LNCAP (cell line): ENCODE data around the gene KIF17.

Experiments used
- CTCF ChIP-seq: fragments of 450-650 bp; IDR thresholded peaks from 2 replicates; pipeline ENCODE4 v1.5.1; 2017; ENCODE audit warnings: mild to moderate bottlenecking

KIF17 gene

GRCh38 chr1:20720631-20721091, 2.9 kb upstream of the KIF17 start:
- no peak for TF ChIP-seq CTCF

GRCh38 chr1:20719871-20720620, 2.2 kb upstream of the KIF17 start:
- no peak for TF ChIP-seq CTCF

GRCh38 chr1:20719261-20719660, 1.5 kb upstream of the KIF17 start:
- no peak for TF ChIP-seq CTCF

GRCh38 chr1:20716232-20716631, 1.6 kb downstream of the KIF17 start:
- no peak for TF ChIP-seq CTCF

GRCh38 chr1:20715406-20715805, 2.4 kb downstream of the KIF17 start:
- no peak for TF ChIP-seq CTCF

- TF ChIP-seq CTCF, result no peak
Measured at GRCh38 chr1:20713440-20713839, 4.4 kb downstream of the KIF17 start.

- no peak for TF ChIP-seq CTCF
Measured at GRCh38 chr1:20712215-20712577, 5.6 kb downstream of the KIF17 start.
